ENCODE data around the gene MAST2.

MAST2 gene

GRCh38 chr1:45979074-45979777 lies 175.8 kb downstream of the MAST2 start:
- Mint-ChIP-seq H3K4me1 (no peaks in the 10 kb centered on the region), H3K27me3 (no peaks in the 10 kb centered on the region), H3K9me3 (no peaks in the 10 kb centered on the region), H3K4me3 (no peak overlapping the region), H3K36me3 (peaks cover 6% of the 10 kb centered on the region), H3K27ac (no peak overlapping the region)
- ATAC-seq, result no peak

GRCh38 chr1:45979778-45980176 lies 176.4 kb downstream of the MAST2 start:
- no peak overlapping the region for H3K4me3 Mint-ChIP-seq
- H3K36me3 Mint-ChIP-seq, result peaks cover 6% of the 10 kb centered on the region
- ATAC-seq, result no peak
- H3K4me1 Mint-ChIP-seq, result no peaks in the 10 kb centered on the region
- H3K27me3 Mint-ChIP-seq, result no peaks in the 10 kb centered on the region
- H3K9me3 Mint-ChIP-seq, result no peaks in the 10 kb centered on the region
- H3K27ac Mint-ChIP-seq, result no peak overlapping the region

- no peaks in the 10 kb centered on the region for H3K9me3 Mint-ChIP-seq
- H3K4me3 Mint-ChIP-seq, result no peak overlapping the region
Measured at GRCh38 chr1:45982359-45982758, 178.9 kb downstream of the MAST2 start.

GRCh38 chr1:45983967-45984366 lies 180.6 kb downstream of the MAST2 start:
- H3K27ac Mint-ChIP-seq, result no peak overlapping the region
- H3K4me1 Mint-ChIP-seq, result no peaks in the 10 kb centered on the region
- H3K36me3 Mint-ChIP-seq, result peaks cover 10% of the 10 kb centered on the region
- ATAC-seq, result no peak
- no peak overlapping the region for H3K4me3 Mint-ChIP-seq
- H3K27me3 Mint-ChIP-seq, result no peaks in the 10 kb centered on the region
- H3K9me3 Mint-ChIP-seq, result no peaks in the 10 kb centered on the region

More at GRCh38 chr1:45982359-45982758, 178.9 kb downstream of the MAST2 start:
- Mint-ChIP-seq H3K36me3 (peaks cover 6% of the 10 kb centered on the region), H3K27ac (no peak overlapping the region), H3K27me3 (no peaks in the 10 kb centered on the region), H3K4me1 (no peaks in the 10 kb centered on the region)
- ATAC-seq, result no peak

GRCh38 chr1:45987204-45987603 lies 183.8 kb downstream of the MAST2 start:
- H3K36me3 Mint-ChIP-seq, result peaks cover 19% of the 10 kb centered on the region
- H3K27me3 Mint-ChIP-seq, result no peaks in the 10 kb centered on the region
- H3K9me3 Mint-ChIP-seq, result no peaks in the 10 kb centered on the region
- no peak for ATAC-seq
- H3K4me3 Mint-ChIP-seq, result no peak overlapping the region
- no peak overlapping the region for H3K27ac Mint-ChIP-seq
- H3K4me1 Mint-ChIP-seq, result peaks cover 9% of the 10 kb centered on the region

GRCh38 chr1:45989249-45989648 lies 185.8 kb downstream of the MAST2 start:
- H3K9me3 Mint-ChIP-seq, result no peaks in the 10 kb centered on the region
- H3K4me3 Mint-ChIP-seq, result no peak overlapping the region
- no peaks in the 10 kb centered on the region for H3K27me3 Mint-ChIP-seq
- no peak overlapping the region for H3K27ac Mint-ChIP-seq
- peaks cover 9% of the 10 kb centered on the region for H3K4me1 Mint-ChIP-seq
- peaks cover 19% of the 10 kb centered on the region for H3K36me3 Mint-ChIP-seq
- ATAC-seq, result no peak

GRCh38 chr1:45994423-45994822 lies 191.0 kb downstream of the MAST2 start:
- peaks cover 16% of the 10 kb centered on the region for H3K36me3 Mint-ChIP-seq
- no peak overlapping the region for H3K4me3 Mint-ChIP-seq
- peaks cover 9% of the 10 kb centered on the region for H3K4me1 Mint-ChIP-seq
- H3K27ac Mint-ChIP-seq, result no peak overlapping the region
- H3K9me3 Mint-ChIP-seq, result no peaks in the 10 kb centered on the region
- no peaks in the 10 kb centered on the region for H3K27me3 Mint-ChIP-seq
- ATAC-seq, result no peak

GRCh38 chr1:45995298-45995697 lies 191.9 kb downstream of the MAST2 start:
- no peak overlapping the region for H3K4me3 Mint-ChIP-seq
- H3K27ac Mint-ChIP-seq, result no peak overlapping the region
- H3K36me3 Mint-ChIP-seq, result peaks cover 16% of the 10 kb centered on the region
- H3K27me3 Mint-ChIP-seq, result no peaks in the 10 kb centered on the region
- peaks cover 7% of the 10 kb centered on the region for H3K4me1 Mint-ChIP-seq
- ATAC-seq, result no peak
- no peaks in the 10 kb centered on the region for H3K9me3 Mint-ChIP-seq

- Mint-ChIP-seq H3K27ac (no peak overlapping the region), H3K36me3 (peaks cover 20% of the 10 kb centered on the region), H3K9me3 (no peaks in the 10 kb centered on the region), H3K4me3 (no peak overlapping the region), H3K4me1 (no peaks in the 10 kb centered on the region), H3K27me3 (no peaks in the 10 kb centered on the region)
- ATAC-seq, result no peak
Measured at GRCh38 chr1:45998020-45998617, 194.7 kb downstream of the MAST2 start.

- H3K27me3 Mint-ChIP-seq, result no peaks in the 10 kb centered on the region
- H3K27ac Mint-ChIP-seq, result no peak overlapping the region
- H3K4me3 Mint-ChIP-seq, result no peak overlapping the region
- H3K4me1 Mint-ChIP-seq, result no peaks in the 10 kb centered on the region
- peaks cover 29% of the 10 kb centered on the region for H3K36me3 Mint-ChIP-seq
- H3K9me3 Mint-ChIP-seq, result no peaks in the 10 kb centered on the region
- ATAC-seq, result no peak
Measured at GRCh38 chr1:45999507-45999906, 196.1 kb downstream of the MAST2 start.

GRCh38 chr1:46001081-46001785 lies 197.8 kb downstream of the MAST2 start:
- Mint-ChIP-seq H3K27ac (no peak overlapping the region), H3K4me1 (no peaks in the 10 kb centered on the region), H3K36me3 (peaks cover 29% of the 10 kb centered on the region), H3K27me3 (no peaks in the 10 kb centered on the region), H3K4me3 (no peak overlapping the region), H3K9me3 (no peaks in the 10 kb centered on the region)
- ATAC-seq, result no peak

- Mint-ChIP-seq H3K4me3 (no peak overlapping the region), H3K4me1 (no peaks in the 10 kb centered on the region), H3K27me3 (no peaks in the 10 kb centered on the region), H3K9me3 (no peaks in the 10 kb centered on the region), H3K36me3 (peaks cover 34% of the 10 kb centered on the region), H3K27ac (no peak overlapping the region)
- ATAC-seq, result no peak
Measured at GRCh38 chr1:46002551-46003150, 199.2 kb downstream of the MAST2 start.

GRCh38 chr1:46003315-46003714 lies 199.9 kb downstream of the MAST2 start:
- no peak for ATAC-seq
- H3K9me3 Mint-ChIP-seq, result no peaks in the 10 kb centered on the region
- no peaks in the 10 kb centered on the region for H3K4me1 Mint-ChIP-seq
- H3K4me3 Mint-ChIP-seq, result no peak overlapping the region
- no peaks in the 10 kb centered on the region for H3K27me3 Mint-ChIP-seq
- H3K36me3 Mint-ChIP-seq, result peaks cover 41% of the 10 kb centered on the region
- H3K27ac Mint-ChIP-seq, result no peak overlapping the region

GRCh38 chr1:46004492-46004891 lies 201.1 kb downstream of the MAST2 start:
- Mint-ChIP-seq H3K4me1 (no peaks in the 10 kb centered on the region), H3K4me3 (no peak overlapping the region), H3K27ac (no peak overlapping the region), H3K27me3 (no peaks in the 10 kb centered on the region), H3K36me3 (peaks cover 48% of the 10 kb centered on the region), H3K9me3 (no peaks in the 10 kb centered on the region)
- no peak for ATAC-seq

- Mint-ChIP-seq H3K9me3 (no peaks in the 10 kb centered on the region), H3K27ac (no peak overlapping the region), H3K36me3 (peaks cover 49% of the 10 kb centered on the region), H3K27me3 (no peaks in the 10 kb centered on the region), H3K4me3 (no peak overlapping the region), H3K4me1 (no peaks in the 10 kb centered on the region)
- ATAC-seq, result no peak
Measured at GRCh38 chr1:46005594-46005993, 202.2 kb downstream of the MAST2 start.

Measured in stimulated activated memory B cell treated with anti-CD40 and anti-IgM and Interleukin-4, amounts not matched to agents 10 μg/mL and 1 μg/mL and 100 μg/mL, for 72 hours (primary cell).